D721Med (cell line): ENCODE data around the gene TMX2.
A peak's percentile ranks its signal among the peaks of the same experiment; 100 is the strongest.

Experiments
- DNase-seq: peaks from one replicate; pipeline ENCODE4 v3.0.0; 2011; ENCODE audit warnings: low spot score; ENCODE audit not compliant: insufficient read length
- FAIRE-seq: peaks from 2 replicates; lab custom pipeline; 2011; peaks lifted over from hg19 to GRCh38; lab: Jason Lieb, UNC
- TF ChIP-seq, protein P1 (sequence below): IDR thresholded peaks from 2 replicates; pipeline ENCODE4 v1.5.1; 2012; ENCODE audit warnings: mild to moderate bottlenecking, control low read depth; ENCODE audit not compliant: insufficient read depth; ENCODE audit errors: missing control alignments

The TMX2 gene

DNA sequence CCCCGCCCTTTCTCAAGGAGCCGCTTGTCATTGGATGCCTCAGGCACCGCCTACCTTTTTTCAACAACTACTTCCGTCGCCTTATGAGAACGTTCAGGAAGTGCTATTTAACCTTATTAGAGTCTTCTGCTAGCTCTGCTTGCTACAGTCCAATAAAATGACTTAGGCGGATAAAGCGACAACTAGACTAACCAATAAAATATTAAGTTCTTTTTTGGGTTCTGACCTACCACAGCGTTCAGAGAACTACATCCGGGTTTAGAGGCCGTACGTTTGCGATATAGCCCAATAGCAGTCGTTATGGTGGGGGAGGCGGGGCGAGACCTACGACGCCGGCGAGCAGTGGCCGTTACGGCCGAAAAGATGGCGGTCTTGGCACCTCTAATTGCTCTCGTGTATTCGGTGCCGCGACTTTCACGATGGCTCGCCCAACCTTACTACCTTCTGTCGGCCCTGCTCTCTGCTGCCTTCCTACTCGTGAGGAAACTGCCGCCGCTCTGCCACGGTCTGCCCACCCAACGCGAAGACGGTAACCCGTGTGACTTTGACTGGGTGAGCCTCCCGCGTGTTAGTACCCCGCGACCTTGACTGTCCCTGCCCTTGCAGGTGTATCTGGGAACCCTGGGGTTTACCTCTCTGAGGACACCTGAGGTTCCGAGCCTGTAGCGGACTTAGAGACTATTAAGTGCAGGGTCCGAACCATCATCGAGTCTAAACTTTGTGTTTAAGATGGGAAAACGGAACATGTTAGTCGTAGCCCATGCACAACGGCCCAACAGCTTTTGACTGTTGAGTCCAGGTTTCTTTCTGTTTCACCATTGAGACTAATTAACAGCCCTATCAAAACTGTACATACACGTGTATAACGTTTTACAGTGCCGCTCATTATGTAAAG lies at the start of gene TMX2:
TSS of gene TMX2 (plus strand) at position 338 of the 895 bp plus-strand sequence. CDS start at position 364, 26 bp downstream.
- peak; percentile 67 for DNase-seq
- FAIRE-seq = peak; percentile 53
- TF ChIP-seq, protein P1, sequence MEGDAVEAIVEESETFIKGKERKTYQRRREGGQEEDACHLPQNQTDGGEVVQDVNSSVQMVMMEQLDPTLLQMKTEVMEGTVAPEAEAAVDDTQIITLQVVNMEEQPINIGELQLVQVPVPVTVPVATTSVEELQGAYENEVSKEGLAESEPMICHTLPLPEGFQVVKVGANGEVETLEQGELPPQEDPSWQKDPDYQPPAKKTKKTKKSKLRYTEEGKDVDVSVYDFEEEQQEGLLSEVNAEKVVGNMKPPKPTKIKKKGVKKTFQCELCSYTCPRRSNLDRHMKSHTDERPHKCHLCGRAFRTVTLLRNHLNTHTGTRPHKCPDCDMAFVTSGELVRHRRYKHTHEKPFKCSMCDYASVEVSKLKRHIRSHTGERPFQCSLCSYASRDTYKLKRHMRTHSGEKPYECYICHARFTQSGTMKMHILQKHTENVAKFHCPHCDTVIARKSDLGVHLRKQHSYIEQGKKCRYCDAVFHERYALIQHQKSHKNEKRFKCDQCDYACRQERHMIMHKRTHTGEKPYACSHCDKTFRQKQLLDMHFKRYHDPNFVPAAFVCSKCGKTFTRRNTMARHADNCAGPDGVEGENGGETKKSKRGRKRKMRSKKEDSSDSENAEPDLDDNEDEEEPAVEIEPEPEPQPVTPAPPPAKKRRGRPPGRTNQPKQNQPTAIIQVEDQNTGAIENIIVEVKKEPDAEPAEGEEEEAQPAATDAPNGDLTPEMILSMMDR = no peak

GRCh38 chr11:57662893-57663292 lies 49.5 kb upstream of the TMX2 start:
- DNase-seq (no peak), FAIRE-seq (no peak)
- TF ChIP-seq, protein P1 = peak; percentile 43

- DNase-seq (no peak), FAIRE-seq (no peak)
- TF ChIP-seq, protein P1 = no peak
Observed at GRCh38 chr11:57663975-57664374, 48.4 kb upstream of the TMX2 start.

GRCh38 chr11:57667117-57667735 lies 45.2 kb upstream of the TMX2 start:
- TF ChIP-seq, protein P1 = no peak
- no peak for FAIRE-seq
- DNase-seq = peak; percentile 57

DNA sequence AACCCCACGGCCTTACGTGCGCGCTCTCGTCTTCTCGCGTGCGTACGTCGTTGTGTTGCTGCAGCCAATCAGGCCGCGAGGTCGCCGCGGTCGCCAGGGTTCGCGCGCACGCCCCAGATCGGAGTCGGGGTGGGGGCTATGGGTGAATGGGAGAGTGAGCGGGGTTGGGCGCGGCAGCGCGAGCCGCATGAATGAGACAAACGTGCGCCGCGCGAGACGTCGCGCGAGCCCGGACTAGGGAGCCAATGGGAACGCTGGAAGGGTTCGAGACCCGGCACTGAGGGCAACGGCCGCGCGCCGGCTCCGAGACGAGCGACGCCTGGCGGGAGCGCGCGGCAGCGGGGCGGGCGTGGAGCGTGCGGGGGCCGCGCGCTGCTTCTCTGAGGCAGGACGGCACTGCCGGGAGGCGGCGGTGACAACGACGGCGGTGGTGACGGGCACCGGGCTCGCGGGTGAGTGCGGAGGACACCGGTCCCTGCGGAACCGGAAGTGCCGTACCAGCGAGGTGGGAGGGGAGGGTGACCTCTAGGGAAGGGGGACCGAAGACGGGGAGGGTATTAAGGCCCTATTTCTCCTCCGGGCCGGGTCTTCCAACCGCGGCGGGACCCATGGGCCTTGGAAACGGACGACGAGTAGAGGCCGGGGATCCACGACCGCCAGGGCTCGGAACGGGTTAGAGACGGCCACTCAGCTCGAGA lies 44.5 kb upstream of the TMX2 start, which contains the start of gene ZDHHC5:
TSS of gene ZDHHC5 (plus strand) at position 379 of the 698 bp plus-strand sequence. CDS start 4,977 bp downstream, outside the sequence.
- TF ChIP-seq, protein P1 = peak; percentile 33
- DNase-seq (peak; percentile 85), FAIRE-seq (no peak)

GRCh38 chr11:57668434-57668782 lies 44.0 kb upstream of the TMX2 start:
- TF ChIP-seq, protein P1 = no peak
- FAIRE-seq (no peak), DNase-seq (no peak)
